OCI-LY3 (cell line): Measurements from ENCODE around the gene UNC13A.

Experiments used
- H2AFZ ChIP-seq: fragments of 200-600, 300-600 bp; shearing (Covaris generic); 2 replicates; pipeline ENCODE4 v1.6.0; 2014; ENCODE audit warnings: antibody characterized with exemption, low read depth, low read length
- H3K27ac ChIP-seq: fragments of 200-600, 300-600 bp; sonication (generic); 2 replicates; pipeline ENCODE4 v1.5.1; 2014; ENCODE audit warnings: mild to moderate bottlenecking, low read length, moderate library complexity, mixed read lengths
- H3K27me3 ChIP-seq: fragments of 200-600, 300-600 bp; sonication (generic); 2 replicates; pipeline ENCODE4 v1.6.1; 2014; ENCODE audit warnings: low read depth, low read length, mixed read lengths
- H3K36me3 ChIP-seq: fragments of 200-600, 300-600 bp; sonication (generic); replicated peaks from 2 replicates; pipeline ENCODE3; 2014; ENCODE audit warnings: low read depth, low read length, mixed read lengths
- H3K4me1 ChIP-seq: fragments of 300-600, 200-600 bp; sonication (generic); 2 replicates; pipeline ENCODE4 v1.6.1; 2014; ENCODE audit warnings: low read length, mixed read lengths
- H3K4me2 ChIP-seq: fragments of 200-600, 300-600 bp; sonication (generic); 2 replicates; pipeline ENCODE4 v1.6.1; 2014; ENCODE audit warnings: low read length, mixed read lengths
- H3K4me3 ChIP-seq: fragments of 300-600, 200-600 bp; sonication (generic); 2 replicates; pipeline ENCODE4 v1.5.1; 2014; ENCODE audit warnings: antibody characterized with exemption, mild to moderate bottlenecking, low read length, moderate library complexity
- H3K79me2 ChIP-seq: fragments of 300-600, 200-600 bp; shearing (Covaris generic); 2 replicates; pipeline ENCODE4 v1.6.1; 2014; ENCODE audit warnings: mild to moderate bottlenecking, low read length, mixed read lengths
- H3K9ac ChIP-seq: fragments of 300-600, 200-600 bp; shearing (Covaris generic); 2 replicates; pipeline ENCODE4 v1.6.0; 2014; ENCODE audit warnings: mild to moderate bottlenecking, low read length, moderate library complexity
- H3K9me3 ChIP-seq: fragments of 200-600, 300-600 bp; shearing (Covaris generic); 2 replicates; pipeline ENCODE4 v1.6.1; 2014; ENCODE audit warnings: low read length, mixed read lengths; ENCODE audit not compliant: insufficient read depth
- H4K20me1 ChIP-seq: fragments of 200-600, 300-600 bp; sonication (generic); 2 replicates; pipeline ENCODE4 v1.6.1; 2016; ENCODE audit warnings: low read length, mixed read lengths; ENCODE audit not compliant: insufficient read depth
- CTCF ChIP-seq: fragments of 200-600, 300-600 bp; sonication (generic); IDR thresholded peaks from 2 replicates; pipeline ENCODE4 v1.5.1; 2014; ENCODE audit warnings: antibody characterized with exemption, low read length, low read depth
- EZH2phosphoT487 ChIP-seq: fragments of 200-600 bp; shearing (Covaris generic); IDR thresholded peaks from 2 replicates; pipeline ENCODE4 v1.6.1; 2018; ENCODE audit warnings: antibody characterized with exemption, mixed run types, low read depth

Gene UNC13A

GRCh38 chr19:17641181-17641580 lies 47.0 kb downstream of the UNC13A start:
- peaks cover 17% of the 10 kb centered on the region for H3K27me3 ChIP-seq
- TF ChIP-seq EZH2phosphoT487 (no peak), CTCF (no peak)
- H3K36me3 ChIP-seq = no peaks in the 10 kb centered on the region

DNA sequence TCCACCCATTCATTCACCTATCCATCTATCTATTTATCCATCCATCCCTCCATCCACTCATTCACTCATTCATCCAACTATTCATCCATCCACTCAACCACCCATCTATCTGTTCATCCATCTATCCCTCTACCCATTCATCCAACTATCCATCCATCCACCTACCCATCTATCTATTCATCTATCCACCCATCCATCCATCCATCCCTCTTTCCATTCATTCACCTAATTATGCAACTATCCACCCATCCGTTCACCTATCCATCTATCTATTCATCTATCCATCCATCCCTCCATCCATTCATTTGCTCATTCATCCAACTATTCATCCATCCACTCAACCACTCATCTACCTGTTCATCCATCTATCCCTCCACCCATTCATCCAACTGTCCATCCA lies 54.5 kb downstream of the UNC13A start:
- Histone ChIP-seq H3K4me3 (no peak overlapping the region), H2AFZ (no peak overlapping the region), H3K79me2 (no peaks in the 10 kb centered on the region), H4K20me1 (no peaks in the 10 kb centered on the region), H3K4me1 (no peaks in the 10 kb centered on the region), H3K27me3 (peaks cover 16% of the 10 kb centered on the region; the same call in 1 of the 2 replicates), H3K9ac (no peak overlapping the region), H3K27ac (no peak overlapping the region), H3K9me3 (no peaks in the 10 kb centered on the region), H3K4me2 (no peak overlapping the region), H3K36me3 (no peaks in the 10 kb centered on the region)
- TF ChIP-seq EZH2phosphoT487 (no peak), CTCF (no peak)

More at GRCh38 chr19:17641181-17641580, 47.0 kb downstream of the UNC13A start:
- Histone ChIP-seq H3K4me3 (no peak overlapping the region), H3K27ac (no peak overlapping the region), H3K79me2 (no peaks in the 10 kb centered on the region), H4K20me1 (no peaks in the 10 kb centered on the region), H2AFZ (no peak overlapping the region), H3K9ac (no peak overlapping the region), H3K4me1 (peaks cover 6% of the 10 kb centered on the region; the same call in 1 of the 2 replicates), H3K4me2 (no peak overlapping the region), H3K9me3 (no peaks in the 10 kb centered on the region)

DNA sequence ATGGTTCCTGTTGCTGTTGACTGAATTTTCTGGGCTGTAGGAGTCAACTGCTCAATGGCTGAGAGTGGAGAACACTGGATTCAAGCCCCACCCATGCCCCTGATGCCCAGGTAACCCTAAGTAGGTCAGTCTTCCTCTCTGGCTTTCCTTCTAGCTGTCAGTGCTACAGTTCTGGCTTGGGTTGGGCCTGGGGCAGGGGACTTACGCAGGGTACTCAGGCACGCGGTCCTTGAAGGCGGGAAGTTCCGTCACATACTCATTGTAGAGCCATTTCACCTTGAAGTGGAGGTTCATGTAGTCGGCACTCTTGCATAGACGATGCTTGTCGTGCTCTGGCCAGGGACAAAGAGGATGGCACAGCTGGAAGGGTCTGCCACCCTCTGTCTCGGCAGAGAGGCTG lies 55.6 kb downstream of the UNC13A start:
- Histone ChIP-seq H3K36me3 (no peaks in the 10 kb centered on the region), H2AFZ (no peak overlapping the region), H3K79me2 (no peaks in the 10 kb centered on the region), H3K4me3 (no peak overlapping the region), H3K27me3 (peaks cover 21% of the 10 kb centered on the region; the same call in 1 of the 2 replicates), H4K20me1 (no peaks in the 10 kb centered on the region), H3K9me3 (no peaks in the 10 kb centered on the region), H3K27ac (no peak overlapping the region), H3K4me1 (no peaks in the 10 kb centered on the region), H3K4me2 (no peak overlapping the region), H3K9ac (no peak overlapping the region)
- TF ChIP-seq EZH2phosphoT487 (no peak), CTCF (no peak)

GRCh38 chr19:17629760-17630159 lies 58.4 kb downstream of the UNC13A start:
- TF ChIP-seq EZH2phosphoT487 (no peak), CTCF (no peak)
- H3K9me3 ChIP-seq = no peaks in the 10 kb centered on the region
- H3K36me3 ChIP-seq = no peaks in the 10 kb centered on the region
- no peak overlapping the region for H3K9ac ChIP-seq
- H3K4me2 ChIP-seq = no peak overlapping the region
- no peaks in the 10 kb centered on the region for H3K4me1 ChIP-seq
- no peak overlapping the region for H3K27ac ChIP-seq
- no peak overlapping the region for H2AFZ ChIP-seq
- peaks cover 21% of the 10 kb centered on the region; the same call in 1 of the 2 replicates for H3K27me3 ChIP-seq
- no peak overlapping the region for H3K4me3 ChIP-seq
- H4K20me1 ChIP-seq = no peaks in the 10 kb centered on the region
- H3K79me2 ChIP-seq = no peaks in the 10 kb centered on the region
